ENCODE measurements around the gene UGDH. TPM values are rescaled to one million over a fixed set of nuclear protein-coding genes. Genes with fewer than 3 reads are reported as not detected.

Gene UGDH
- polyA plus RNA-seq, 3 donors = 98.2 to 106 (median 98.2) TPM

- DNase-seq (ENCODE audit: low read depth in 3 of 3, low spot score in 2 of 3) = no peak
Measured at GRCh38 chr4:39497909-39498726, 29.1 kb downstream of the UGDH start.

DNA sequence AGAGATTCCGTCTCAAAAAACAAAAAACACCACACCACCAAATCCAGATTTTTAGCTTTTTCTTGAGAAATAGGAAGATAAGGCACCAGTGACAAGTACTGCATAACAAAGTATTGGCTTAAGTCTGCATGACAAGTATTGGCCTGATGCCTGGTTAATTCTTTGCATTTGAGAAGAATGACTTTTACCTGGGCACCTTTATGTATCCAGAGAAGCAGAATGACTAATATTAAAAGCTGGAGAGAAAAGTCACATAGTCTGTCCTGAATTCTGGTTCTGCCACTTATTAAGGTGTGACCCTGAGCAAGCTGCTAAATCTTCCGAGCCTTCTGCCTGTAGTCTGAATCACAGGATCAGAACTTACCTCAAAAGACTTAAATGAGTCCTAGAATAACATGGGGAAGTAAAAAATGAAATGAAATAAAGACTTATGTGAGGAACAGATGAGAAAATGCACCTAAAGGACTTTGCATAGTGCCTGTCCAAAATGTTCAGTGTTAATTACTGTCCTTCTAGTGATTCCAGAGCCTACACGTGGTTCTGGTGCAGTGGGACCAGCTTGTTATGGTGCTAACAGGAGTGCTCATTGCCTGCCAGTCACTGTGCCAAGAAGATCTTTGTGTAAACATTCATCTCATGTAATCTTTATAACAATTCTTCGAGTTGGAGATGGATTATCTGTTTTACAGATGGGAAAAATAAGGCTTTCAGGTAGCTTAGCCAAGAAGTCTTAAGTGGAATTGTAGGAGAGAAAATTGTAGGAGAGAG lies 31.6 kb downstream of the UGDH start:
- no peak for DNase-seq (ENCODE audit: low read depth in 3 of 3, low spot score in 2 of 3)

DNA sequence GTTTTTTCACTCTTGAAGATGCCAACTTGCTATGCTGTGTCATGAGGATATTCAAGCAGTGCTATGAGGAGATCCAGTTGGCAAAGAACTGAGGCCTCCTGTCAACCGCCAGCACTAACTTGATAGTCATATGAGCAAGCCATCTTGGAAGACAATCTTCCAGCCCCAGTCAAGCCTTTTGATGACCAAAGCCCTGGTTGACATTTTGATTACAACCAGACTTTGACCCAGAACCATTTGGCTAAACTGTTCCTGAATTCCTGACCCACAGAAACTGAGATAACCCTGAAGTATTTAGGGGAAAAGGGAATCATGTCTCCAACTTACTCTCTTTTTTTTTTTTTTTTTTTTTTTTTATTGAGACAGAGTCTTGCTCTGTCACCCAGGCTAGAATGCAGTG lies 32.9 kb downstream of the UGDH start:
- no peak for DNase-seq (ENCODE audit: low read depth in 3 of 3, low spot score in 2 of 3)

DNA sequence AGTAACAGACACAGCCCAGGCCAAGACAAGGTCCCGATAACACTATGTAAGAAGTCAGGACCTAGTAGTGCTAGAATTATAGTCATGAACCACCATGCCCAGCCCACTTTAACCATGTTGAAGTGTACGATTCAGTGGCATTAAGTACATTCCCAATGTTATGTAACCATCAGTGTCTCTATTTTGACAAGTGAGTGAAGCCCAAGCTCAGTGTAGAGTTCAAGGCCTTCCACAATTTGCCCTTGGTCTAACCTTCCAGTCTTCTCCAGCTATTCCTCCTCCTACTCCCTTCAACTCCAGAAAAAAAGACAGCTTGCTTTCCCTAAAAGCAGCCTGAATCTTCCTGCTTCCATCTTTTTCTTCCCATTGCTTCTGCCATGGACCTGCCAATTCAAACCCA lies 36.9 kb downstream of the UGDH start:
- DNase-seq (ENCODE audit: low read depth in 3 of 3, low spot score in 2 of 3) = no peak

GRCh38 chr4:39486221-39486804 lies 40.9 kb downstream of the UGDH start:
- DNase-seq (ENCODE audit: low read depth in 3 of 3, low spot score in 2 of 3) = no peak

- no peak for DNase-seq (ENCODE audit: low read depth in 3 of 3, low spot score in 2 of 3)
Measured at GRCh38 chr4:39484582-39485272, 42.5 kb downstream of the UGDH start.

DNA sequence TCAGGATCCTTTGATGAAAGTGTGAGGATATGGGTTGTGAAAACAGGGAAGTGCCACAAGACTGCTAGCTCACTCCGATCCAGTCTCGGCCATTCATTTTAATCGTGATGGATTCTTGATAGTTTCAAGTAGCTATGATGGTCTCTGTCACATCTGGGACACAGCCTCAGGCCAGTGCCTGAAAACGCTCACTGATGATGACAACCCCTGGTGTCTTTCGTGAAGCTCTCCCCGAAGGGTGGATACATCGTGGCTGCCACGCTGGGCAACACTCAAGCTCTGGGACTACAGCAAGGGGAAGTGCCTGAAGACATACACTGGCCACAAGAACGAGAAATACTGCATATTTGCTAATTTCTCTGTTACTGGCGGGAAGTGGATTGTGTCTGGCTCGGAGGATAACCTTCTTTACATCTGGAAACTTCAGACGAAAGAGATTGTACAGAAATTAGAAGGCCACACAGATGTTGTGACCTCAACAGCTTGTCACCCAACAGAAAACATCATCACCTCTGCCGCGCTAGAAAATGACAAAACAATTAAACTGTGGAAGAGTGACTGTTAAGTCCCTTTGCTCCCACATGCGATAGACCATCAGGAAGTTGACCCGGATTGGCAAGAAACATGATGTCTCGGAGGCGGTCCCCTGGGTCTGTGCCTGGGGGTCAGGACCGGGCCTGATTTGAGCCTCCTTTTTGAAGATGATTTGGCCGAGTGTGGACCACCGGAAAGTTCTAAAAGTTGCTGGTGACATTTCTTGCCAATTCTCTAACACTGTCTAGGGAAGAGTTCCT lies 46.1 kb downstream of the UGDH start:
- no peak for DNase-seq (ENCODE audit: low read depth in 3 of 3, low spot score in 2 of 3)

DNA sequence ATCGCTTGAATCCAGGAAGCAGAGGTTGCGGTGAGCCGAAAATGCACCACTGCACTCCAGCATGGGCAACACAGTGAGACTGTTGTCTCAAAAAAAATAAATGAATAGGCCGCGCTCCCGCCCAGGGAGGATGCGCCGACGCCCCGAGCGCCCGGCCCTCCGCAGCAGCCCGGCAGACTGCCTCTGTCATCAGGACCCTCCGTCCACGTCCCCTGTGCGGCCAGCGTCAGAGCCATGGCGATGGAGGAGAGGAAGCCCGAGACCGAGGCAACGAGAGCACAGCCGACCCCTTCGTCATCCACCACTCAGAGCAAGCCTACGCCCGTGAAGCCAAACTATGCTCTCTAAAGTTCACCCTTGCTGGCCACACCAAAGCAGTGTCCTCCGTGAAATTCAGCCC lies 47.0 kb downstream of the UGDH start:
- no peak for DNase-seq (ENCODE audit: low read depth in 3 of 3, low spot score in 2 of 3)

GRCh38 chr4:39476187-39476895 lies 50.9 kb downstream of the UGDH start:
- DNase-seq (ENCODE audit: low read depth in 3 of 3, low spot score in 2 of 3) = no peak

DNA sequence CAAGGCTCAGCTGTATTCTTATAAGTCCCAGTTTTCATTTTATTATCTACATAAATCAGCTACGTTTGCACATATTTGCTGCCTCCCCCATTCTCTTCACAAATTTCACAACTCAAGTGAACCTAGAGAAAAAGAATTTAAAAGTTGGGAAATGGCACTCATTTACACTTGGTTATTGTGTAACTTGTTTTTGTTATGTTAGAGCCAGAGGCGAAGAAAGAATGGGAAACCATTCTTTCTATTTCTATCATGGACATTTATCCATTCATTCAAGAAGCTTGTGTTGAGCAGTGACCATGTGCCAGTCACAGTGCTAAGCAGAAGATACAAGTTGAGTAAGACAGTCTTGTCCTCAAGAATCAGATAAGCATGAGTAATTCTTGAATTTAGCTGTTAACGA lies 54.8 kb downstream of the UGDH start:
- no peak for DNase-seq (ENCODE audit: low read depth in 3 of 3, low spot score in 2 of 3)

- DNase-seq (ENCODE audit: low read depth in 3 of 3, low spot score in 2 of 3) = no peak
Measured at GRCh38 chr4:39470402-39470801, 56.8 kb downstream of the UGDH start.

DNA sequence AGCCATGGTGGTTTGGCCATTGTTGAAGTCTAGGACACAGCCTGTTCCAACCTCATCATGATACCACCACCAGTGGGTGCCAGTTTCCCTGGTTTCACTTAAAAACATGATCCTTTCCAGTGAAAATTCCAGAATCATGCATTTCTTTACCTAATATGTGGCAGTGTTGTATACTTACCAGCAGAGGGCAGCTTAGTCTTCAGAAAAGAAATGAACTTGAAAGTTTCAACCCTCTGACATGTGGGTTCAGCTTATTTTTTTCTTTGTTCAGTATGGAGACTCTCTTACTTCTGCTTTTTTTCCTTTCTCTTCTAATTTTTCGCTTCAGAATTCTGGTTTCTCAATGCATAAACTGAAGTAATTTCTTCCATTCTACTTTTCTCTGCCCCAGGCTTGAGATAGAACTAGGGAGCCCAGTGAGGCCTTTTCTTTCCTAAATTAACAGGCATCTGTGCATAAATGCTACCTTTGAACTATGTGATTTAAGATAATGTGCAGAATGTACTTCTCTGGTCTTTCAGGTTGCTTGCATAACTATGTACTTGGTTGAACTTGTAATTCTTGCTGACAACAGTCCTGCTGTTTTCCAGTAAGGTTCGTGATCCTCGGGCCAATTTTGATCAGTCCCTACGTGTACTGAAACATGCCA lies 57.7 kb downstream of the UGDH start:
- peak; percentile 60 to 65 (median 63) for DNase-seq (ENCODE audit: low read depth in 3 of 3, low spot score in 2 of 3)

DNA sequence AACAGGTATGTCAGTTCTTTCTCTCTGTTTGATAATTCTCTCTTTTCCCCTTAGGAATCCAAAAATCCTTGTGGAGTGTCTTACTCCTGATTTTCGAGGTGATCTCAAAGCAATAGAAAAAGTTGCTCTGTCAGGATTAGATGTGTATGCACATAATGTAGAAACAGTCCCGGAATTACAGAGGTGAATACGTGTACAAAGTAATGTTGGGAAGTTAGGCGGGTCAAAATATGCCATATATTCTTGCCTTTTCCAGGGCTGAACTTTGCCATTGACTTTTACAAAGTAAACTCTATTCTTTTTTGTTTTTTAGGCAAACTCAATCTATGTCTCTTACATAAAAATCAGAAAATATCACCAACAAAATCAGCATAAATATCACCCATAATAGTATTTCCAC lies 59.8 kb downstream of the UGDH start:
- DNase-seq (ENCODE audit: low read depth in 3 of 3, low spot score in 2 of 3) = no peak

DNA sequence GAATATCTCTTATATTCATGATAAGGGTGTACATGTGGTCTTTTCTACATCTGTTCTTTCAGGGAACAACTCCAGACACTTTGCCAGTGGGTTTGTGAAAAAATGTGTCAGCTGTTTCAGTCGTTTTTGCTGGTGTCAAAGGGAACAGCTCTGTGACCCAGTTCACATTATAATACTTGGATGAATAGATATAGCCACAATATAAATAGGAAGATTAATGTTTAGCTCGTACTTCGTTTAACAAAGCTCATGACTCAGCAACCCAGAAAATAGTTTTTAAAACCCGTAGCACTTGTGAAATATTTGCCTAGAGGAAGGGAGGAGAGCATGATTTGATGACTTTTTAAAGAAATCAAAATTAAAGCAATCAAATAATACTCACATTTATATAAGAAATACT lies 60.5 kb downstream of the UGDH start:
- no peak for DNase-seq (ENCODE audit: low read depth in 3 of 3, low spot score in 2 of 3)

DNA sequence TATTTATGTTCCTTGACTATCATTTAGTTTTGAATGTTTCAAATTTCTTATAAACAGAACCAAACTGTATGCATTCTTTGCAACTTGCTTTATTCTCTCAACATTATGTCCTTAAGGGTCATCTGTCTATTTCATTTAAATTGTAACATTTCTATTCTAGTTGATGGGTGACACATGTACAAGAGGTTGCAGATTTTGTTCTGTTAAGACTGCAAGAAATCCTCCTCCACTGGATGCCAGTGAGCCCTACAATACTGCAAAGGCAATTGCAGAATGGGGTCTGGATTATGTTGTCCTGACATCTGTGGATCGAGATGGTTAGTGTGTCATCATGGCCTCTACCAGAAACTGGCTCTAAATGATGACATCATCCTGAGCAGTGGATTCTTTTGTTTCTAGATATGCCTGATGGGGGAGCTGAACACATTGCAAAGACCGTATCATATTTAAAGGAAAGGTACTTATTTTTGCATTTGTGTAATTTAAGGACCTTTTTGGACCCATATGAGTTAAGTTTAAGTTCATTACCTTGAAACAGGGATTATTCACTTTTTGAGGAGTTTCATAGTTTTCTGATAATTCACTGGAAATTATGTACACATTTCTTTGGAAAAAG lies 62.2 kb downstream of the UGDH start:
- DNase-seq (ENCODE audit: low read depth in 3 of 3, low spot score in 2 of 3) = no peak

DNA sequence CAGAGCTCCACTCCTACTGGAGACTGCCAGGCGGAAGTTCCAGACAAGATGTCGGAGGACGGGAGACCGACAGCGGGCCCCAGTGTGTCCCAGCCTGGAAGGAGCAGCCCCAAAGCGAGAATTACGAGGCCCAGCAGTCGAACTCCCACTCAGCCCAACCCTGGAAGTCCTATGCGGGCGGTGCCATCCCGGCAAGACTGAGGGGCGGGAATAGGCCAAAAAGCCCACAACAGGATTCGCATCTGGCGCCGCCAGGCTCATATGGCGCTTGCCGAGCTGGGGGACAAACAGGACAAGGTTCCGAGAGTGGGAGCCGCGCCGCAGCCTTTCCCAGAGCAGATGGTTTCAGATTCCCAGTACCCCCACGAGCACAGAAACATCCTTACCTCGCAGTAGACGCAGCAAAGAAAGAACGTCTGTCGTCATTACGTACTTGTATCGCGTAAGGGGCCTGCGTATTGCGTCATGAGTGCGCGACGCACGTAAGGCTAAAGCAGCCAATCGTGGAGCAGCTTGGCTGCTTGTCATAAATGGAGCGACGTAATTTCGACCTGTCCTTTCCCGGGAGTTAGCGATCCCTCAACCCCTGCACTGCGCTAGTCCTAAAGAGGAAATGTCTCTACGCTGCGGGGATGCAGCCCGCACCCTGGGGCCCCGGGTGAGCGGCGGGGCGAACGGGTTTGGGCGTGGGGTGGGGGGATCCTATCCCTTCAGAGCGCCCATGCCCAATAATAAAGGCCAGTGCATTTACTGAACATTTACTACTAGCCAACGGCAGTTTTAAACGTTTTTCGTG lies 68.5 kb downstream of the UGDH start, which contains the start of the genes LIAS and RPL9:
LIAS (plus strand) TSS at position 552 of the 796 bp plus-strand sequence; CDS start at position 614, 62 bp downstream.
RPL9 (minus strand) TSS at position 418 of the 796 bp plus-strand sequence. CDS start 483 bp downstream, outside the sequence.
- peak; percentile 98 to 99 (median 98) for DNase-seq (ENCODE audit: low read depth in 3 of 3, low spot score in 2 of 3)

DNA sequence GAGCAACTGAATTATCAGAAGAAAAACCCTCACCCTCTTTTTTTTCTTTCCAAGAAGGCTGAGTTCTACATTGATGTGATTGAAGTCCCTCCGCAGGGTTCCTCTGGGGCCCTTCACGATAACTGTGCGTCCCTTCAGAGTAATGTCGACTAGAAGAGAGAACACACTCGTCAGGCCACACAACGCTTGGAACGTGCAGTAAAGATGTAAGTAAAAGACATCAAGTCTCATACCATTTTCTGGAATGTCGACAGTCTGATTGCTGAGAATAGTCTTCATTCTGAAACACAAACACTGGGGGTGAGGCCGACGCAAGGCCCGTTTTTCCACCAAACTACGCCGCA lies 69.1 kb downstream of the UGDH start:
- peak in 2 of 3 donors; percentile 34 to 54 for DNase-seq (ENCODE audit: low read depth in 3 of 3, low spot score in 2 of 3)
